Osteocyte (in vitro differentiated cells): Measurements from ENCODE around the gene MRPL55. TPM values are rescaled to one million over a fixed set of nuclear protein-coding genes. Genes with fewer than 3 reads are reported as not detected.
A peak's percentile ranks its signal among the peaks of the same experiment; 100 is the strongest.

Experiments used
- DNase-seq: peaks from one replicate; pipeline ENCODE4 v3.0.0; 2021; ENCODE audit warnings: mixed read lengths; ENCODE audit not compliant: unreplicated experiment; ENCODE audit errors: extremely low spot score
- H3K27ac Mint-ChIP-seq: one replicate; pipeline ENCODE4 v1.8.0; 2021; ENCODE audit warnings: mild to moderate bottlenecking, mixed read lengths; ENCODE audit not compliant: unreplicated experiment
- H3K27me3 Mint-ChIP-seq: one replicate; pipeline ENCODE4 v1.8.0; 2021; ENCODE audit warnings: mixed read lengths; ENCODE audit not compliant: unreplicated experiment
- H3K36me3 Mint-ChIP-seq: one replicate; pipeline ENCODE4 v1.8.0; 2021; ENCODE audit warnings: mixed read lengths; ENCODE audit not compliant: unreplicated experiment
- H3K4me1 Mint-ChIP-seq: one replicate; pipeline ENCODE4 v1.8.0; 2021; ENCODE audit warnings: mixed read lengths; ENCODE audit not compliant: unreplicated experiment
- H3K4me3 Mint-ChIP-seq: one replicate; pipeline ENCODE4 v1.8.0; 2021; ENCODE audit warnings: mild to moderate bottlenecking, moderate library complexity, mixed read lengths; ENCODE audit not compliant: unreplicated experiment
- H3K9me3 Mint-ChIP-seq: one replicate; pipeline ENCODE4 v1.8.0; 2021; ENCODE audit warnings: mixed read lengths; ENCODE audit not compliant: unreplicated experiment
- total RNA-seq: library from RNA; stranded (reverse); gene quantifications from 2 replicates; pipeline ENCODE4 v1.2.1, GENCODE V29; 2021
- TF ChIP-seq, protein P1 (sequence below): fragments of 200-600 bp; sonication (generic); IDR thresholded peaks from 2 replicates; pipeline ENCODE4 v1.5.0; 2021; ENCODE audit warnings: antibody characterized with exemption, mild to moderate bottlenecking, moderate library complexity

Gene MRPL55
- total RNA-seq, 1 donor from 2014 or later: 46.1 TPM

DNA sequence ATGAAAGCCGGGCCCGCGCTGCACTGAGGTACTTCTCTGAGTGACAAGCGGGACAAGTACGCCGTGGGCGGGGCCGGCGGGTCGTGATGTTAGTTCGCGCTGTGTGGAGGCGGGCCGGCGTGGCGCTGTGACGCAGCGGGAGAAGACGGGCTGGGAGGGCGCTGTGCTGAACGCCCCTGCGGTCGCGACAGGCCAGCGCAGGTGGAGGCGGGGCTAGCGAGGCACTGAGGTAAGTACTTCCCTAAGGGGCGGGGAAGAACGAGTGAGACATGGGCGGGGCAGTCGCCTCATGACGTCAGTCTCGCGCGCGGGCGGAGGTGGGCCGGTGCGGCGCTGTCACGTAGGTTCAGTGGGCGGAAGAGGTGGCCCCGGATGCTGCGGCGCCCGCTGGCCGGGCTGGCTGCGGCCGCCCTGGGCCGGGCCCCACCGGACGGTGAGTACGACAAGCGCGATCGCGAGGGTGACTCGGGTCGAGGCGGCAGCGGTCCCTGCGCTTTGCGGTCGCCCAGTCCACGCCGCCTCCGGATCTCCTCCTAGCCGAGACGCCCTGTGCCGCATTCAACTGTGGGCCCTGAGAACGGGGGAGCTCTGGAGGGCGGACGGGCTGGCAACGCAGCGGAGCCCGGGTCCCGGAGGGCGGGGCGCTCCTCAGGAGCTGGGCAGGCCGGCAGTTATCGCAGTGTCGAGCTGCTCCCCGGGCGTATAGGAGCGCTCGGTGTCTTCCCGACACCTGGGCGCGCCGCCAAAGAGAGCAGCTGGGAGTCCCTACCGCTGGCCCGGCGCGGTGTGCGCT lies 31.0 kb upstream of the MRPL55 start, which contains the start of gene GUK1:
Gene GUK1 (plus strand): TSS at position 349 of the 793 bp plus-strand sequence. CDS start 24 bp downstream, at position 373.
- H3K27ac Mint-ChIP-seq: peak within 1 kb of the TSS; percentile 94
- peak; percentile 99 for DNase-seq
- peaks cover 36% of the 10 kb centered on the region for H3K4me1 Mint-ChIP-seq
- no peaks in the 10 kb centered on the region for H3K9me3 Mint-ChIP-seq
- TF ChIP-seq, protein P1, sequence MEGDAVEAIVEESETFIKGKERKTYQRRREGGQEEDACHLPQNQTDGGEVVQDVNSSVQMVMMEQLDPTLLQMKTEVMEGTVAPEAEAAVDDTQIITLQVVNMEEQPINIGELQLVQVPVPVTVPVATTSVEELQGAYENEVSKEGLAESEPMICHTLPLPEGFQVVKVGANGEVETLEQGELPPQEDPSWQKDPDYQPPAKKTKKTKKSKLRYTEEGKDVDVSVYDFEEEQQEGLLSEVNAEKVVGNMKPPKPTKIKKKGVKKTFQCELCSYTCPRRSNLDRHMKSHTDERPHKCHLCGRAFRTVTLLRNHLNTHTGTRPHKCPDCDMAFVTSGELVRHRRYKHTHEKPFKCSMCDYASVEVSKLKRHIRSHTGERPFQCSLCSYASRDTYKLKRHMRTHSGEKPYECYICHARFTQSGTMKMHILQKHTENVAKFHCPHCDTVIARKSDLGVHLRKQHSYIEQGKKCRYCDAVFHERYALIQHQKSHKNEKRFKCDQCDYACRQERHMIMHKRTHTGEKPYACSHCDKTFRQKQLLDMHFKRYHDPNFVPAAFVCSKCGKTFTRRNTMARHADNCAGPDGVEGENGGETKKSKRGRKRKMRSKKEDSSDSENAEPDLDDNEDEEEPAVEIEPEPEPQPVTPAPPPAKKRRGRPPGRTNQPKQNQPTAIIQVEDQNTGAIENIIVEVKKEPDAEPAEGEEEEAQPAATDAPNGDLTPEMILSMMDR: peak; percentile 19
- H3K27me3 Mint-ChIP-seq: peaks cover 22% of the 10 kb centered on the region
- H3K4me3 Mint-ChIP-seq: peak within 1 kb of the TSS; percentile 90
- no peaks in the 10 kb centered on the region for H3K36me3 Mint-ChIP-seq

DNA sequence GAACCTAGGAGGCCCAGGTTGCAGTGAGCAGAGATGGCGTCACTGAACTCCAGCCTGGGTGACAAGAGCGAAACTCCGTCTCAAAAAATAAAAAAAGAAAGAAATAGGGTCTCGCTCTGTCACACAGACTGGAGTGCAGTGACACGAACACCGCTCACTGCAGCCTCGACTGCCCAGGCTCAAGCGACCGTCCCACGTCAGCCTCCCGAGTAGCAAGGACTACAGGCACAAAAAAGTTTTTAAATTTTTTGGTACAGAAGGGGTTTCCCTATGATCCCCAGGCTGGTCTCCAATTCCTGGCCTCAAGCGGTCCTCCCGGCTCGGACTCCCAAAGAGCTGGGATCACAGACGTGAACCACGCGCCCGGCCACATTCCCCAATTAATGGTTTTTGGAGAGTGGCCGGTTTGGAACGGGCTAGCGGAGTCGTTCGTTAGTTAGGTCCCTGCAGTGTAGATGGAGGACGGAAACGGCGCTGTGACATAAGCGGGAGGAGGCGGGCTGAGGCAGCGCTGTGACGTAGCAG lies 30.4 kb upstream of the MRPL55 start:
- H3K36me3 Mint-ChIP-seq: no peaks in the 10 kb centered on the region

DNA sequence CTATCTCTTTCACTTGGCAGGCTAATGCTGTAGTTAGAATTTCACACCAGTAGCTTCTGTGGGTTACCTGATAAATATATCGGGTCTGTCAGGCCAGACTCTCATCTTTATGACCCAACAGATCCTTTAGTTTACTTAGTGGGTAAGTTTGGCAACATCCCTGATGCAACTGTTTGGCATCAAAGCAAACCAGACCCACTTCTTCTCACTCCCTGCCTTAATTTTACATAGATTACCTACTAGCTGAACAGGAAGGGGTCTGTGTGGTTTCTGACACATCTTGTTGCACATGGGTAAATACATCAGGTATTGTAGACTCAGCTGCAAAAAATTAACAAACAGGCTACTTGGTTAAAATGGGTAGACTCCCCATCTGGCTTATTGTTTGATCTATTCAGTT lies 27.8 kb upstream of the MRPL55 start:
- no peaks in the 10 kb centered on the region for H3K36me3 Mint-ChIP-seq
- no peak overlapping the region for H3K4me3 Mint-ChIP-seq
- H3K27ac Mint-ChIP-seq: no peak overlapping the region
- peaks cover 39% of the 10 kb centered on the region for H3K27me3 Mint-ChIP-seq
- peaks cover 14% of the 10 kb centered on the region for H3K4me1 Mint-ChIP-seq
- no peaks in the 10 kb centered on the region for H3K9me3 Mint-ChIP-seq
- TF ChIP-seq, protein P1: no peak
- DNase-seq: no peak

More for the DNA sequence above, 30.4 kb upstream of the MRPL55 start:
- Mint-ChIP-seq H3K4me3 (peak overlapping the region; percentile 90), H3K27me3 (peaks cover 28% of the 10 kb centered on the region), H3K9me3 (no peaks in the 10 kb centered on the region), H3K4me1 (peaks cover 36% of the 10 kb centered on the region), H3K27ac (peak overlapping the region; percentile 94)
- TF ChIP-seq, protein P1: no peak
- DNase-seq: no peak

DNA sequence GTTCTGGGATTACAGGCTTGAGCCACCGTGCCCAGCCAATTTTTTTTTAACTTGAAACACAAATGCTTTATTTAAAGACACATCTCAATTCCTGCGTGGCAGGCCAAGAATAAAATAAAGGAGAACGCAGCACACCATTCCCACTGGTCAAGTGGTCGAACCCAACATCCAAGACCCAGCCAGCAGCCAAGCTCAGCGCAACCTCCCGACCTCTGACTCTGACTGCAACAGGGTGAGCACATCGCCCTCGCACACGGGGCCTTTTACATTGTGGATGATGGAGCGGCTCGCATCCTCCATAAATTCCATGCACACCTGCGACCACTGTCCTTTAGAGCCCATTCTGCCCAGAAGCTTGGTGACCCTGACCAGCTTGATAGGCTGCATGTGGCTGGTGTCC lies 25.5 kb upstream of the MRPL55 start:
- TF ChIP-seq, protein P1: no peak
- no peak for DNase-seq
- Mint-ChIP-seq H3K27me3 (peaks cover 43% of the 10 kb centered on the region), H3K4me3 (no peak overlapping the region), H3K27ac (no peak overlapping the region), H3K4me1 (peaks cover 9% of the 10 kb centered on the region), H3K36me3 (no peaks in the 10 kb centered on the region), H3K9me3 (no peaks in the 10 kb centered on the region)

DNA sequence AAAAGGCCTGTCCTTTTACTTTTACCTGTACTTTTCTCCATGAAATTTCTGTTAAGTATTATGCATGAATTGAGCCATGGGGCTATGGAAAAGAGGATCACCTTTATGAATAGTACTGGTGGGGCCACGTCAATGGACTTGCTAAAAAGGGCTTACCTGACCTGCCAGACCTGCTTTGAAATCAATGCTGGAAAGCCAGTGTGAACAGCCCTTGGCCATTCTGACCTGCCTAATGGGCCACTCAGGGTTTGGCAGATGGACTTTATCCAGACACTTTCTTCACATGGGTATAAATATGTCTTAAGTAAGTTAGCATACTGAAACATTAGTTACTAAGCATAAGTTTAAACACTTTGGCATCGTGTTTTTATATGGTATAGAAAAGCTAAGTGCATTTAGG lies 22.7 kb upstream of the MRPL55 start:
- Mint-ChIP-seq H3K4me1 (peaks cover 8% of the 10 kb centered on the region), H3K36me3 (no peaks in the 10 kb centered on the region), H3K27me3 (peaks cover 46% of the 10 kb centered on the region), H3K27ac (no peak overlapping the region), H3K4me3 (no peak overlapping the region), H3K9me3 (no peaks in the 10 kb centered on the region)
- TF ChIP-seq, protein P1: no peak
- no peak for DNase-seq
